Measurements from ENCODE around the gene DPAGT1. TPM values are rescaled to one million over a fixed set of nuclear protein-coding genes. Genes with fewer than 3 reads are reported as not detected.
A peak's percentile ranks its signal among the peaks of the same experiment; 100 is the strongest.

DPAGT1 gene
- total and polyA plus RNA-seq, 2 experiments from 2014 or later: 37.2 to 52.6 TPM

DNA sequence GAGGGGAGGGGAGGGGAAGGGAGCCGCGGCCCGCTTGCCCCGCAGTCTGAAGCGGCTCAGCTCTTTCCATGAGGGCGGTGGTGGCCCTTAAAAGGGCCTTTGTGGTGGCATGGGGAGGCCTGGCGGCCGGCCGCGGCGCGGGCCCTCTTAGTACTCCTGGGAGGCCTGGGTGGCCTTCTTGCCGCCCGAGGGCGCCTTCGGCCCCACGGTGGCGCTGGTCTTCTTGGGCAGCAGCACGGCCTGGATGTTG is 6.9 kb downstream of the DPAGT1 start:
- DNase-seq (ENCODE audit: low spot score): peak; percentile 68
- H3K4me3 ChIP-seq: peak overlapping the region; percentile 96
- H3K4me2 ChIP-seq: peak overlapping the region; percentile 100
- H3K27ac ChIP-seq (ENCODE audit: low read depth): peak overlapping the region; percentile 13
- H3K9me3 Mint-ChIP-seq: no peaks in the 10 kb centered on the region; the same call in 2 of the 3 replicates
- peak overlapping the region; percentile 98 for H3K27ac Mint-ChIP-seq
- no peaks in the 10 kb centered on the region for H3K9me2 ChIP-seq (ENCODE audit: insufficient read depth)
- peaks cover 14% of the 10 kb centered on the region; the same call in 1 of the 2 replicates for H3K4me1 ChIP-seq (ENCODE audit: insufficient read depth)
- H3K36me3 Mint-ChIP-seq (ENCODE audit: low read depth): peaks cover 77% of the 10 kb centered on the region
- peaks cover 10% of the 10 kb centered on the region for H3K4me1 Mint-ChIP-seq
- peaks cover 29% of the 10 kb centered on the region; the same call in 1 of the 2 replicates for H4K20me1 ChIP-seq (replicated peaks; ENCODE audit: insufficient read depth)
- H3F3A ChIP-seq (replicated peaks; ENCODE audit: low read depth): peaks cover 40% of the 10 kb centered on the region
- no peaks in the 10 kb centered on the region for H3K27me3 ChIP-seq (ENCODE audit: insufficient read depth)
- H3K79me2 ChIP-seq (replicated peaks; ENCODE audit: insufficient read depth): peaks cover 36% of the 10 kb centered on the region
- peaks cover 27% of the 10 kb centered on the region for H3K27me3 Mint-ChIP-seq (ENCODE audit: insufficient read depth, low read depth, poor library complexity)
- peaks cover 19% of the 10 kb centered on the region for H3K36me3 ChIP-seq (ENCODE audit: insufficient read depth)
- H2AFZ ChIP-seq: no peak overlapping the region
- H3K4me3 Mint-ChIP-seq: peak overlapping the region; percentile 96
- TF ChIP-seq ZNF331 (CRISPR knock-in tag; IDR thresholded peaks at IDR 0.05; ENCODE audit: low read depth): no peak
- TF ChIP-seq, protein P1, sequence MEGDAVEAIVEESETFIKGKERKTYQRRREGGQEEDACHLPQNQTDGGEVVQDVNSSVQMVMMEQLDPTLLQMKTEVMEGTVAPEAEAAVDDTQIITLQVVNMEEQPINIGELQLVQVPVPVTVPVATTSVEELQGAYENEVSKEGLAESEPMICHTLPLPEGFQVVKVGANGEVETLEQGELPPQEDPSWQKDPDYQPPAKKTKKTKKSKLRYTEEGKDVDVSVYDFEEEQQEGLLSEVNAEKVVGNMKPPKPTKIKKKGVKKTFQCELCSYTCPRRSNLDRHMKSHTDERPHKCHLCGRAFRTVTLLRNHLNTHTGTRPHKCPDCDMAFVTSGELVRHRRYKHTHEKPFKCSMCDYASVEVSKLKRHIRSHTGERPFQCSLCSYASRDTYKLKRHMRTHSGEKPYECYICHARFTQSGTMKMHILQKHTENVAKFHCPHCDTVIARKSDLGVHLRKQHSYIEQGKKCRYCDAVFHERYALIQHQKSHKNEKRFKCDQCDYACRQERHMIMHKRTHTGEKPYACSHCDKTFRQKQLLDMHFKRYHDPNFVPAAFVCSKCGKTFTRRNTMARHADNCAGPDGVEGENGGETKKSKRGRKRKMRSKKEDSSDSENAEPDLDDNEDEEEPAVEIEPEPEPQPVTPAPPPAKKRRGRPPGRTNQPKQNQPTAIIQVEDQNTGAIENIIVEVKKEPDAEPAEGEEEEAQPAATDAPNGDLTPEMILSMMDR (conservative IDR thresholded peaks at IDR 0.05; ENCODE audit: low read depth in 2 of 2): peak; percentile 48 to 73; a peak in 3 of 4 replicates
- ATAC-seq: peak; percentile 75

DNA sequence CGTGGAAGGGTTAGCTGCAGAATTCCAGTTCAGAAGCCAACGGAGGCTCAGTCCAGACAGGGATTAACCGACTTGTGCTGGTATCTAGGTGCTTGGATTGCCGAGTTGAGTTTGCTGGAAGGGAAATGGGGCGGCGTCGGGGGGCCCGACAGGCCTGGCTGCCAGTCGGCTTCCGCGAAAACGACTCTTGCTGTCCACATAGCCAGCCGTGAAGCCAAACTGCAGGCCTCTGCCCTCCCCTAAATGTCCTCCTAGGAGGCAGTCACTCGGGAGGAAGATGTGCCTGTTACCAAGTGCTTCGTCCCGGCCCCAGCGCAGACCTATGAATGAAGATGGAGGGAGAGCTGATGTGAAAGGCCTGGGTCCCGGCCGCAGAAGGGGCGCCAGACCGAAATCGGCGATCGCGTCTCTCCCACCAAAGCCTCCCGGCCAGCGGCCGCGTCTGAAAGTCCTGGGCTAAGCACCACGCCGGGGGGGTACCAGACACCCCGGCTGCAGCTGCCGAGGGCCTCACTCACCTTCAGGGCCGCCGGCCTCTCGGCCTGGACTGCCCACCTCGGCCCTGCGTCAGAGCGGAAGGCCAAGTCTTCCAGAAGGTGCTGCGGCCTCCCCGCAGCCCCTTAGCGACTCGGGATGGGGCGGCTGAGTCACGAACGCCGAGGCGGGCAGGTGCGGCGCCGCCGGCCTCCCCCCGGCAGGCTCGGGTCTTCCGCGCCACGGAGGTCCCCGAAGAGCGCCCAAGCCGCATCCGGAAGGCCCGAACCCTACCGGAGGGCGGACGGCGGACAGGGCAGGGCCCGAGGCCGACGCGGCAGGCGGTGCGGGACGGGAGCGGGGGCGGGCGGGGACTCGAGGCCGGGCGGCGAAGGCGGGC is 7.5 kb downstream of the DPAGT1 start:
- no peaks in the 10 kb centered on the region; the same call in 2 of the 3 replicates for H3K9me3 Mint-ChIP-seq
- TF ChIP-seq JUNB (IDR thresholded peaks at IDR 0.05; ENCODE audit: unreplicated experiment) (no peak), EZH2phosphoT487 (IDR thresholded peaks at IDR 0.05; ENCODE audit: unreplicated experiment) (no peak), POLR2AphosphoS5 (IDR thresholded peaks at IDR 0.05; ENCODE audit: low read depth) (peak; percentile 26; the same call in 1 of the 2 replicates)
- TF ChIP-seq, protein P2, sequence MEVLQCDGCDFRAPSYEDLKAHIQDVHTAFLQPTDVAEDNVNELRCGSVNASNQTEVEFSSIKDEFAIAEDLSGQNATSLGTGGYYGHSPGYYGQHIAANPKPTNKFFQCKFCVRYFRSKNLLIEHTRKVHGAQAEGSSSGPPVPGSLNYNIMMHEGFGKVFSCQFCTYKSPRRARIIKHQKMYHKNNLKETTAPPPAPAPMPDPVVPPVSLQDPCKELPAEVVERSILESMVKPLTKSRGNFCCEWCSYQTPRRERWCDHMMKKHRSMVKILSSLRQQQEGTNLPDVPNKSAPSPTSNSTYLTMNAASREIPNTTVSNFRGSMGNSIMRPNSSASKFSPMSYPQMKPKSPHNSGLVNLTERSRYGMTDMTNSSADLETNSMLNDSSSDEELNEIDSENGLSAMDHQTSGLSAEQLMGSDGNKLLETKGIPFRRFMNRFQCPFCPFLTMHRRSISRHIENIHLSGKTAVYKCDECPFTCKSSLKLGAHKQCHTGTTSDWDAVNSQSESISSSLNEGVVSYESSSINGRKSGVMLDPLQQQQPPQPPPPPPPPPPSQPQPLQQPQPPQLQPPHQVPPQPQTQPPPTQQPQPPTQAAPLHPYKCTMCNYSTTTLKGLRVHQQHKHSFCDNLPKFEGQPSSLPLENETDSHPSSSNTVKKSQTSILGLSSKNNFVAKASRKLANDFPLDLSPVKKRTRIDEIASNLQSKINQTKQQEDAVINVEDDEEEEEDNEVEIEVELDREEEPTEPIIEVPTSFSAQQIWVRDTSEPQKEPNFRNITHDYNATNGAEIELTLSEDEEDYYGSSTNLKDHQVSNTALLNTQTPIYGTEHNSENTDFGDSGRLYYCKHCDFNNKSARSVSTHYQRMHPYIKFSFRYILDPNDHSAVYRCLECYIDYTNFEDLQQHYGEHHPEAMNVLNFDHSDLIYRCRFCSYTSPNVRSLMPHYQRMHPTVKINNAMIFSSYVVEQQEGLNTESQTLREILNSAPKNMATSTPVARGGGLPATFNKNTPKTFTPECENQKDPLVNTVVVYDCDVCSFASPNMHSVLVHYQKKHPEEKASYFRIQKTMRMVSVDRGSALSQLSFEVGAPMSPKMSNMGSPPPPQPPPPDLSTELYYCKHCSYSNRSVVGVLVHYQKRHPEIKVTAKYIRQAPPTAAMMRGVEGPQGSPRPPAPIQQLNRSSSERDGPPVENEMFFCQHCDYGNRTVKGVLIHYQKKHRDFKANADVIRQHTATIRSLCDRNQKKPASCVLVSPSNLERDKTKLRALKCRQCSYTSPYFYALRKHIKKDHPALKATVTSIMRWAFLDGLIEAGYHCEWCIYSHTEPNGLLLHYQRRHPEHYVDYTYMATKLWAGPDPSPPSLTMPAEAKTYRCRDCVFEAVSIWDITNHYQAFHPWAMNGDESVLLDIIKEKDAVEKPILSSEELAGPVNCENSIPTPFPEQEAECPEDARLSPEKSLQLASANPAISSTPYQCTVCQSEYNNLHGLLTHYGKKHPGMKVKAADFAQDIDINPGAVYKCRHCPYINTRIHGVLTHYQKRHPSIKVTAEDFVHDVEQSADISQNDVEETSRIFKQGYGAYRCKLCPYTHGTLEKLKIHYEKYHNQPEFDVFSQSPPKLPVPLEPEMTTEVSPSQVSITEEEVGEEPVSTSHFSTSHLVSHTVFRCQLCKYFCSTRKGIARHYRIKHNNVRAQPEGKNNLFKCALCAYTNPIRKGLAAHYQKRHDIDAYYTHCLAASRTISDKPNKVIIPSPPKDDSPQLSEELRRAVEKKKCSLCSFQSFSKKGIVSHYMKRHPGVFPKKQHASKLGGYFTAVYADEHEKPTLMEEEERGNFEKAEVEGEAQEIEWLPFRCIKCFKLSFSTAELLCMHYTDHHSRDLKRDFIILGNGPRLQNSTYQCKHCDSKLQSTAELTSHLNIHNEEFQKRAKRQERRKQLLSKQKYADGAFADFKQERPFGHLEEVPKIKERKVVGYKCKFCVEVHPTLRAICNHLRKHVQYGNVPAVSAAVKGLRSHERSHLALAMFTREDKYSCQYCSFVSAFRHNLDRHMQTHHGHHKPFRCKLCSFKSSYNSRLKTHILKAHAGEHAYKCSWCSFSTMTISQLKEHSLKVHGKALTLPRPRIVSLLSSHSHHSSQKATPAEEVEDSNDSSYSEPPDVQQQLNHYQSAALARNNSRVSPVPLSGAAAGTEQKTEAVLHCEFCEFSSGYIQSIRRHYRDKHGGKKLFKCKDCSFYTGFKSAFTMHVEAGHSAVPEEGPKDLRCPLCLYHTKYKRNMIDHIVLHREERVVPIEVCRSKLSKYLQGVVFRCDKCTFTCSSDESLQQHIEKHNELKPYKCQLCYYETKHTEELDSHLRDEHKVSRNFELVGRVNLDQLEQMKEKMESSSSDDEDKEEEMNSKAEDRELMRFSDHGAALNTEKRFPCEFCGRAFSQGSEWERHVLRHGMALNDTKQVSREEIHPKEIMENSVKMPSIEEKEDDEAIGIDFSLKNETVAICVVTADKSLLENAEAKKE (CRISPR knock-in tag; IDR thresholded peaks at IDR 0.05): no peak
- TF ChIP-seq, protein P1 (conservative IDR thresholded peaks at IDR 0.05; ENCODE audit: low read depth in 2 of 2): no peak

More for the DNA sequence above, 7.5 kb downstream of the DPAGT1 start:
- ATAC-seq: peak; percentile 5
- peaks cover 29% of the 10 kb centered on the region; the same call in 1 of the 2 replicates for H4K20me1 ChIP-seq (replicated peaks; ENCODE audit: insufficient read depth)
- peaks cover 34% of the 10 kb centered on the region for H3K79me2 ChIP-seq (replicated peaks; ENCODE audit: insufficient read depth)
- no peaks in the 10 kb centered on the region for H3K9me2 ChIP-seq (ENCODE audit: insufficient read depth)
- DNase-seq (ENCODE audit: low spot score): peak; percentile 48
- Mint-ChIP-seq H3K36me3 (ENCODE audit: low read depth) (peaks cover 79% of the 10 kb centered on the region), H3K27me3 (ENCODE audit: insufficient read depth, low read depth, poor library complexity) (peaks cover 27% of the 10 kb centered on the region), H3K4me3 (peak overlapping the region; percentile 96), H3K4me1 (peaks cover 10% of the 10 kb centered on the region), H3K27ac (peak overlapping the region; percentile 98)
- peaks cover 40% of the 10 kb centered on the region for H3F3A ChIP-seq (replicated peaks; ENCODE audit: low read depth)
- peak overlapping the region; percentile 85 for H3K27ac ChIP-seq (ENCODE audit: low read depth)
- H3K4me1 ChIP-seq (ENCODE audit: insufficient read depth): peaks cover 14% of the 10 kb centered on the region; the same call in 1 of the 2 replicates
- H3K4me2 ChIP-seq: peak overlapping the region; percentile 100
- H3K27me3 ChIP-seq (ENCODE audit: insufficient read depth): no peaks in the 10 kb centered on the region
- H2AFZ ChIP-seq: no peak overlapping the region
- H3K4me3 ChIP-seq: peak overlapping the region; percentile 96
- peaks cover 19% of the 10 kb centered on the region for H3K36me3 ChIP-seq (ENCODE audit: insufficient read depth)

All from GM23338 (cell line).